ENCODE data around the gene TMEM181. TPM values are rescaled to one million over a fixed set of nuclear protein-coding genes. Genes with fewer than 3 reads are reported as not detected.

The TMEM181 gene
- polyA plus RNA-seq, 2 of the 4 experiments (the other 2 are of a cell fraction) = 11.6 to 21.1 TPM

DNA sequence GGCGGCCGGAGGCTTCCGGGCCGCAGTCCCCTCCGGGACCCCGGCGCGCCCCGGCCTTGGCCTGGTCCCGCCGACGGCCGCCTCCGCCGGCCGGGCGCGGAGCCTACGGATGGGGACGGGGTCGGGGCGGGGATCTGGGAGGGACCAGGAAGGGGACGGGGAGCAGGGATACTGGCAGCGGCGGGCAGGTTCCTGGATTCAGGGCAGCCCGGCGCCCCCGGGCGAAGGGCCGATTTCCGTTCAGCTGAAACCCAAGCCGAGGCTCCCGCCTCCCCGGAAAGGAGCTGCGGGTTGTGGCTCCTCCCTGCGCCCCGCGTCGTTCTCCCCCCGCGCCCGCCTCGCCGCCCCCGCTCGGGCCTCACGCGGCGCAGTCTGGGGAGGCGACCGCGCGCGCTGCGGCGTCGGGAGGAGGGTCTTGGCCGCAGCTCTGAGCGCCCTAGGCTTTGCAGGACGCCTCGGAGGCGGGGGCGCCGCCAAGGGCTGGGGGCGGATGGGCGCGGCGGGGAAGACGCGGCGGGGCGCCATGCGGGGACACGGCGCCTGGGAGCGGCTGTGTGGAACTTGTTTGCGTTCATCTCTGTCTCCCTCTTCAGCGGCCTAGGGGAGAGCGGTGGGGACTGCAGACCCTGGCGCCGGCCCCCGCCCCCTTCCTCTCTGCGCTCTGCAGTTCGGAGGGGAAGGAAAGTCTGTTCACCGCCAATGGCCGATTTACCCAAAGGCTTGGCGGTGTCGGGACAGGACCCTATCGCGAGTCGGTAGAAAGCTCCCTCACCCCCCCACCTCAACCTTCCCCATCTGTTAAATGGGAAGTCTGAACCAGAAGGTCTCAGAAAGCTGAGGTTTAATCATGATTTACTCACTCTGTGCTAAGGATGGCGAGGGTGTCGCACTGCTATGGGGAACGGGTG, 22.7 kb upstream of the TMEM181 start:
- WGBS (ENCODE audit: missing lambda C conversion rate) = 82% methylated on average over 13 of the region's 94 CpGs
- peak; percentile 55 to 60 for ATAC-seq
- no peak overlapping the region for H3K27ac ChIP-seq
- POLR2A ChIA-PET = no interaction called here
- TF ChIP-seq, protein P1, sequence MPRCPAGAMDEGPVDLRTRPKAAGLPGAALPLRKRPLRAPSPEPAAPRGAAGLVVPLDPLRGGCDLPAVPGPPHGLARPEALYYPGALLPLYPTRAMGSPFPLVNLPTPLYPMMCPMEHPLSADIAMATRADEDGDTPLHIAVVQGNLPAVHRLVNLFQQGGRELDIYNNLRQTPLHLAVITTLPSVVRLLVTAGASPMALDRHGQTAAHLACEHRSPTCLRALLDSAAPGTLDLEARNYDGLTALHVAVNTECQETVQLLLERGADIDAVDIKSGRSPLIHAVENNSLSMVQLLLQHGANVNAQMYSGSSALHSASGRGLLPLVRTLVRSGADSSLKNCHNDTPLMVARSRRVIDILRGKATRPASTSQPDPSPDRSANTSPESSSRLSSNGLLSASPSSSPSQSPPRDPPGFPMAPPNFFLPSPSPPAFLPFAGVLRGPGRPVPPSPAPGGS (IDR thresholded peaks at IDR 0.05) = no peak
- TF ChIP-seq, protein P2, sequence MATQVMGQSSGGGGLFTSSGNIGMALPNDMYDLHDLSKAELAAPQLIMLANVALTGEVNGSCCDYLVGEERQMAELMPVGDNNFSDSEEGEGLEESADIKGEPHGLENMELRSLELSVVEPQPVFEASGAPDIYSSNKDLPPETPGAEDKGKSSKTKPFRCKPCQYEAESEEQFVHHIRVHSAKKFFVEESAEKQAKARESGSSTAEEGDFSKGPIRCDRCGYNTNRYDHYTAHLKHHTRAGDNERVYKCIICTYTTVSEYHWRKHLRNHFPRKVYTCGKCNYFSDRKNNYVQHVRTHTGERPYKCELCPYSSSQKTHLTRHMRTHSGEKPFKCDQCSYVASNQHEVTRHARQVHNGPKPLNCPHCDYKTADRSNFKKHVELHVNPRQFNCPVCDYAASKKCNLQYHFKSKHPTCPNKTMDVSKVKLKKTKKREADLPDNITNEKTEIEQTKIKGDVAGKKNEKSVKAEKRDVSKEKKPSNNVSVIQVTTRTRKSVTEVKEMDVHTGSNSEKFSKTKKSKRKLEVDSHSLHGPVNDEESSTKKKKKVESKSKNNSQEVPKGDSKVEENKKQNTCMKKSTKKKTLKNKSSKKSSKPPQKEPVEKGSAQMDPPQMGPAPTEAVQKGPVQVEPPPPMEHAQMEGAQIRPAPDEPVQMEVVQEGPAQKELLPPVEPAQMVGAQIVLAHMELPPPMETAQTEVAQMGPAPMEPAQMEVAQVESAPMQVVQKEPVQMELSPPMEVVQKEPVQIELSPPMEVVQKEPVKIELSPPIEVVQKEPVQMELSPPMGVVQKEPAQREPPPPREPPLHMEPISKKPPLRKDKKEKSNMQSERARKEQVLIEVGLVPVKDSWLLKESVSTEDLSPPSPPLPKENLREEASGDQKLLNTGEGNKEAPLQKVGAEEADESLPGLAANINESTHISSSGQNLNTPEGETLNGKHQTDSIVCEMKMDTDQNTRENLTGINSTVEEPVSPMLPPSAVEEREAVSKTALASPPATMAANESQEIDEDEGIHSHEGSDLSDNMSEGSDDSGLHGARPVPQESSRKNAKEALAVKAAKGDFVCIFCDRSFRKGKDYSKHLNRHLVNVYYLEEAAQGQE (IDR thresholded peaks at IDR 0.05) = no peak
- TF ChIP-seq MYC (IDR thresholded peaks at IDR 0.05; ENCODE audit: borderline replicate concordance, low read length) (no peak), NR3C1 (IDR thresholded peaks at IDR 0.05) (no peak), KDM5A (IDR thresholded peaks at IDR 0.05) (no peak), CBX2 (IDR thresholded peaks at IDR 0.05; ENCODE audit: borderline replicate concordance, low read depth) (no peak), FOXS1 (CRISPR knock-in tag; IDR thresholded peaks at IDR 0.05) (no peak), RAD21 (conservative IDR thresholded peaks at IDR 0.05 in 1 of 2, IDR thresholded peaks at IDR 0.05 in 1 of 2) (no peak), EHF (CRISPR knock-in tag; IDR thresholded peaks at IDR 0.05) (no peak), KDM1A (IDR thresholded peaks at IDR 0.05; ENCODE audit: low read depth) (no peak), SMC3 (IDR thresholded peaks at IDR 0.05) (no peak), FOSL2 (IDR thresholded peaks at IDR 0.05) (no peak), FOSL2 (CRISPR knock-in tag; IDR thresholded peaks at IDR 0.05) (no peak), ZFP36 (IDR thresholded peaks at IDR 0.05; ENCODE audit: borderline replicate concordance, partially characterized antibody) (no peak)
- H3K4me2 ChIP-seq = peak overlapping the region; percentile 98
- no peak for DNase-seq (ENCODE audit: low read depth in 1 of 2, low spot score in 1 of 2)
- FAIRE-seq = no peak
- no peaks in the 10 kb centered on the region for H3K4me1 ChIP-seq
- H3K4me3 ChIP-seq = peak overlapping the region; percentile 59
- no peaks in the 10 kb centered on the region for H3K9me3 ChIP-seq
- CTCF ChIA-PET = interaction anchor here (0.7 kb wide), 1 partner anchor 256 kb away, joined by 4 read pairs; no protein-coding TSS in a partner anchor

DNA sequence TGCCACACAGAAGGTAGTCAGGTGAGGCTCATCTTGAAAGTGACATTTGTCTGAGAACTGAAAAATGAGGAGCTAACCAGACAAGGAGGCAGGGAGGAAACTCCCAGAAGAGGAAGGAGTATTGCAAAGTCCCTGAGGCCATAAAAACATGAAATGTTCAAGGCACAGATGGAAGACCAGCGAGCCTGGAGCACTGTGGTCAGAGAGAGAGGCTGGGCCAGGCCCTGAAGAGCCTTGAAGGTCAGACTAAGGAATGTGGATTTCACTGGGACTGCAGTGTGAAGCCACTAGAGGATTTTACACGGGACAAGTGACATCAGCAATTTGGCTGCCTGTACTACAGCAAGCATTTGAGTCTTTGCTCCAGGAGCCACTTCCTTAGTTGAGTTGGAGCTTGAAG, 21.1 kb upstream of the TMEM181 start:
- Histone ChIP-seq H3K4me3 (no peak overlapping the region), H3K4me1 (no peaks in the 10 kb centered on the region), H3K4me2 (no peak overlapping the region), H3K27ac (no peak overlapping the region), H3K9me3 (no peaks in the 10 kb centered on the region)
- FAIRE-seq (no peak), ATAC-seq (no peak), DNase-seq (ENCODE audit: low read depth in 1 of 2, low spot score in 1 of 2) (no peak)
- 0% methylated on average over 2 of the region's 2 CpGs for WGBS (ENCODE audit: missing lambda C conversion rate)
- ChIA-PET POLR2A (no interaction called here), CTCF (interaction anchor here (0.6 to 1.9 kb wide), 2 partner anchors 77 to 318 kb away, joined by 3 to 5 read pairs; no protein-coding TSS in a partner anchor)
- TF ChIP-seq CHD2 (IDR thresholded peaks at IDR 0.05; ENCODE audit: low read length, partially characterized antibody) (no peak), ESRRA (IDR thresholded peaks at IDR 0.05; ENCODE audit: borderline replicate concordance, low read length) (no peak), CBX2 (IDR thresholded peaks at IDR 0.05; ENCODE audit: borderline replicate concordance, low read depth) (no peak), FOSB (CRISPR knock-in tag; IDR thresholded peaks at IDR 0.05) (no peak), HEYL (CRISPR knock-in tag; IDR thresholded peaks at IDR 0.05) (no peak), TFCP2L1 (CRISPR knock-in tag; IDR thresholded peaks at IDR 0.05) (no peak), KDM5A (IDR thresholded peaks at IDR 0.05) (no peak)
- TF ChIP-seq, protein P3, sequence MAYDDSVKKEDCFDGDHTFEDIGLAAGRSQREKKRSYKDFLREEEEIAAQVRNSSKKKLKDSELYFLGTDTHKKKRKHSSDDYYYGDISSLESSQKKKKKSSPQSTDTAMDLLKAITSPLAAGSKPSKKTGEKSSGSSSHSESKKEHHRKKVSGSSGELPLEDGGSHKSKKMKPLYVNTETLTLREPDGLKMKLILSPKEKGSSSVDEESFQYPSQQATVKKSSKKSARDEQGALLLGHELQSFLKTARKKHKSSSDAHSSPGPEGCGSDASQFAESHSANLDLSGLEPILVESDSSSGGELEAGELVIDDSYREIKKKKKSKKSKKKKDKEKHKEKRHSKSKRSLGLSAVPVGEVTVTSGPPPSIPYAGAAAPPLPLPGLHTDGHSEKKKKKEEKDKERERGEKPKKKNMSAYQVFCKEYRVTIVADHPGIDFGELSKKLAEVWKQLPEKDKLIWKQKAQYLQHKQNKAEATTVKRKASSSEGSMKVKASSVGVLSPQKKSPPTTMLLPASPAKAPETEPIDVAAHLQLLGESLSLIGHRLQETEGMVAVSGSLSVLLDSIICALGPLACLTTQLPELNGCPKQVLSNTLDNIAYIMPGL (CRISPR knock-in tag; IDR thresholded peaks at IDR 0.05; ENCODE audit: borderline replicate concordance) = no peak
